Tibial nerve (tissue), 4 donors: ENCODE data around the gene FAM114A2.

Experiments
- EP300 ChIP-seq, 2 donors: sonication (generic); formaldehyde crosslinking; IDR thresholded peaks; one replicate each; pipeline ENCODE4 v1.6.1; 2017; ENCODE audit warnings: antibody characterized with exemption in 2 of 2, mild to moderate bottlenecking in 1 of 2
- POLR2A ChIP-seq, 2 donors: fragments of 450-650 bp; IDR thresholded peaks; one replicate each; pipeline ENCODE4 v1.6.1; 2017; ENCODE audit warnings: antibody characterized with exemption in 2 of 2, mild to moderate bottlenecking in 2 of 2, moderate library complexity in 2 of 2
- TF ChIP-seq, protein P1 (sequence below), 5 experiments: fragments of 200-600 bp in 3 of 5; fragments of 450-650 bp in 2 of 5; sonication (generic) in 3 of 5; IDR thresholded peaks; one replicate each; pipeline ENCODE4 v1.5.1; 2016 to 2019; ENCODE audit warnings: antibody characterized with exemption in 5 of 5, mild to moderate bottlenecking in 3 of 5, moderate library complexity in 2 of 5

DNA sequence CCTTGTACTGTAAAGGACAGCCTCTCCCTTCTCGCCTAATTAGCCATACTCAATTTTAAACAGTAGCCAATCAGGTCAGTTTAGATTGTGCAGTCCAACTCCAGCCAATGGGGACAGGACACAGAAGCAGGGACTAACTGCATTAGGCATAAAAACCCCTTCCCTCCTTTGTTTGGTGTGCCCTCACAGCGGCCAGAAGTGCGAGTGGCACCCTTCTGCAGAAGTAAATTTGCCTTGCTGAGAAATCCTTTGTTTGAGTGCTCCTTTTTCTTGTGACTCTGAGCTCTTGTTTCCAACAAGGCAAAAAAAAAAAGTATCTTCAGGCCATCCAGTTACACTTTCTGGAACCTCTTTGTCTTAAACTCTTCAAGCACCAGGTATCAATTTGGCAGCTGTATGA lies 97.4 kb downstream of the FAM114A2 start:
- TF ChIP-seq, protein P1, sequence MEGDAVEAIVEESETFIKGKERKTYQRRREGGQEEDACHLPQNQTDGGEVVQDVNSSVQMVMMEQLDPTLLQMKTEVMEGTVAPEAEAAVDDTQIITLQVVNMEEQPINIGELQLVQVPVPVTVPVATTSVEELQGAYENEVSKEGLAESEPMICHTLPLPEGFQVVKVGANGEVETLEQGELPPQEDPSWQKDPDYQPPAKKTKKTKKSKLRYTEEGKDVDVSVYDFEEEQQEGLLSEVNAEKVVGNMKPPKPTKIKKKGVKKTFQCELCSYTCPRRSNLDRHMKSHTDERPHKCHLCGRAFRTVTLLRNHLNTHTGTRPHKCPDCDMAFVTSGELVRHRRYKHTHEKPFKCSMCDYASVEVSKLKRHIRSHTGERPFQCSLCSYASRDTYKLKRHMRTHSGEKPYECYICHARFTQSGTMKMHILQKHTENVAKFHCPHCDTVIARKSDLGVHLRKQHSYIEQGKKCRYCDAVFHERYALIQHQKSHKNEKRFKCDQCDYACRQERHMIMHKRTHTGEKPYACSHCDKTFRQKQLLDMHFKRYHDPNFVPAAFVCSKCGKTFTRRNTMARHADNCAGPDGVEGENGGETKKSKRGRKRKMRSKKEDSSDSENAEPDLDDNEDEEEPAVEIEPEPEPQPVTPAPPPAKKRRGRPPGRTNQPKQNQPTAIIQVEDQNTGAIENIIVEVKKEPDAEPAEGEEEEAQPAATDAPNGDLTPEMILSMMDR (IDR thresholded peaks at IDR 0.05), result no peak
- TF ChIP-seq POLR2A (IDR thresholded peaks at IDR 0.05) (no peak), EP300 (IDR thresholded peaks at IDR 0.05) (no peak)
